Neural progenitor cell (in vitro differentiated cells): Measurements from ENCODE around the gene BDKRB2. TPM values are rescaled to one million over a fixed set of nuclear protein-coding genes. Genes with fewer than 3 reads are reported as not detected.
A peak's percentile ranks its signal among the peaks of the same experiment; 100 is the strongest.

Source experiments
- DNase-seq: peaks from one replicate; pipeline ENCODE4 v3.0.0-alpha.2; 2016; ENCODE audit warnings: low spot score
- H2AFZ ChIP-seq: fragments of 200-600 bp; sonication (generic); replicated peaks from 2 replicates; pipeline ENCODE4 v1.6.1; 2016; ENCODE audit warnings: antibody characterized with exemption
- H3F3A ChIP-seq: fragments of 200-600 bp; sonication (generic); 2 replicates; pipeline ENCODE4 v1.6.1; 2016; ENCODE audit warnings: antibody characterized with exemption, low read depth
- H3K27ac ChIP-seq: fragments of 200-600 bp; sonication (generic); 2 replicates; pipeline ENCODE4 v1.5.1; 2016; ENCODE audit warnings: mild to moderate bottlenecking
- H3K27me3 ChIP-seq: fragments of 200-600 bp; sonication (generic); 2 replicates; pipeline ENCODE4 v1.6.1; 2016; ENCODE audit warnings: mild to moderate bottlenecking, moderate library complexity
- H3K36me3 ChIP-seq: fragments of 200-600 bp; sonication (generic); 2 replicates; pipeline ENCODE4 v1.5.1; 2016
- H3K4me1 ChIP-seq: fragments of 200-600 bp; sonication (generic); 2 replicates; pipeline ENCODE4 v1.6.1; 2016; ENCODE audit warnings: mixed run types
- H3K4me2 ChIP-seq: fragments of 200-600 bp; sonication (generic); 2 replicates; pipeline ENCODE4 v1.6.1; 2016
- H3K4me3 ChIP-seq: fragments of 200-600 bp; sonication (generic); 2 replicates; pipeline ENCODE4 v1.5.1; 2016
- H3K79me2 ChIP-seq: fragments of 200-600 bp; sonication (generic); 2 replicates; pipeline ENCODE4 v1.6.1; 2016; ENCODE audit warnings: low read depth
- H3K9ac ChIP-seq: fragments of 200-600 bp; sonication (generic); 2 replicates; pipeline ENCODE4 v1.6.1; 2016
- H3K9me3 ChIP-seq: fragments of 200-600 bp; sonication (generic); 2 replicates; pipeline ENCODE4 v1.5.1; 2016; ENCODE audit warnings: low read depth
- H4K20me1 ChIP-seq: fragments of 200-600 bp; sonication (generic); 2 replicates; pipeline ENCODE4 v1.6.1; 2016; ENCODE audit warnings: low read depth
- H3K27ac Mint-ChIP-seq: 3 replicates; pipeline ENCODE4 v1.8.0; 2021; ENCODE audit warnings: mixed read lengths
- H3K27me3 Mint-ChIP-seq: 2 replicates; pipeline ENCODE4 v1.8.0; 2022; ENCODE audit warnings: low read depth, mild to moderate bottlenecking, inconsistent platforms, moderate library complexity, mixed read lengths; ENCODE audit not compliant: insufficient read depth
- H3K36me3 Mint-ChIP-seq: 3 replicates; pipeline ENCODE4 v1.8.0; 2021; ENCODE audit warnings: mixed read lengths
- H3K4me1 Mint-ChIP-seq: 3 replicates; pipeline ENCODE4 v1.8.0; 2021; ENCODE audit warnings: mixed read lengths
- H3K4me3 Mint-ChIP-seq: 3 replicates; pipeline ENCODE4 v1.8.0; 2021; ENCODE audit warnings: mild to moderate bottlenecking, moderate library complexity, mixed read lengths
- H3K9me3 Mint-ChIP-seq: 3 replicates; pipeline ENCODE4 v1.8.0; 2020; ENCODE audit warnings: mixed read lengths
- EZH2 ChIP-seq: fragments of 200-600 bp; sonication (generic); IDR thresholded peaks from 2 replicates; pipeline ENCODE4 v1.6.1; 2017; ENCODE audit warnings: antibody characterized with exemption, mild to moderate bottlenecking, moderate library complexity
- EZH2phosphoT487 ChIP-seq: fragments of 200-600 bp; sonication (generic); IDR thresholded peaks from 2 replicates; pipeline ENCODE4 v1.6.1; 2017; ENCODE audit warnings: antibody characterized with exemption
- total RNA-seq: library from RNA; depleted of rRNA; stranded (reverse); fragments of >200 nt; gene quantifications from 2 replicates; pipeline ENCODE4 v1.2.3, GENCODE V29; 2015; ENCODE audit warnings: low replicate concordance
- TF ChIP-seq, protein P1 (sequence below): fragments of 200-600 bp; sonication (generic); IDR thresholded peaks from 2 replicates; pipeline ENCODE4 v1.5.1; 2017; ENCODE audit warnings: antibody characterized with exemption, mild to moderate bottlenecking

BDKRB2 gene
- total RNA-seq, 1 donor from 2014 or later, result 0.37 TPM

DNA sequence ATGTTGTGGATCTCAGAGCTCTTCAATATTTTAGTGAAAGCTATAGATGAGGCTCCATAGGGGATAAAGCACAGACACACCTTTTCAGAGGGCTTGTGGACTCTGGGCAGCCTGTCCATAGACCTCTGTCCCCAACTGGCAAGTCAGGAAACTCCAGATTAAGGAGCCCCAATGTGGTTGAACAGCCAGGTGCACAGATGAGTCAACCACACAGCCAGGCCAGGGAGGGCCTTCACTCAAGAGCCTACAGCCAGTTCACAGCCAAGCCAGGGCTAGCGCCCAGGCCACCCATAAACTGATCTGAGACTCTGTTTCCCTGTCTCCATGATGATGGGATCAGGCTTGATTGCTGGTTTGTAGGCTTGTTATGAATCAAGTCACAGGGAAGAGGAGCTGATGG is 1.0 kb upstream of the BDKRB2 start:
- Histone ChIP-seq H3K4me3 (no peak overlapping the region), H3K36me3 (no peaks in the 10 kb centered on the region), H3K27me3 (peaks cover 31% of the 10 kb centered on the region), H3K9me3 (no peaks in the 10 kb centered on the region), H4K20me1 (no peaks in the 10 kb centered on the region), H3K4me1 (peaks cover 10% of the 10 kb centered on the region), H2AFZ (peak overlapping the region; percentile 74), H3K79me2 (no peaks in the 10 kb centered on the region), H3K9ac (no peak overlapping the region), H3K4me2 (peak overlapping the region; percentile 75), H3F3A (no peaks in the 10 kb centered on the region), H3K27ac (no peak overlapping the region)
- Mint-ChIP-seq H3K36me3 (no peaks in the 10 kb centered on the region), H3K9me3 (no peaks in the 10 kb centered on the region), H3K4me3 (no peak overlapping the region), H3K27ac (no peak overlapping the region), H3K27me3 (peaks cover 8% of the 10 kb centered on the region), H3K4me1 (peaks cover 13% of the 10 kb centered on the region)
- TF ChIP-seq, protein P1, sequence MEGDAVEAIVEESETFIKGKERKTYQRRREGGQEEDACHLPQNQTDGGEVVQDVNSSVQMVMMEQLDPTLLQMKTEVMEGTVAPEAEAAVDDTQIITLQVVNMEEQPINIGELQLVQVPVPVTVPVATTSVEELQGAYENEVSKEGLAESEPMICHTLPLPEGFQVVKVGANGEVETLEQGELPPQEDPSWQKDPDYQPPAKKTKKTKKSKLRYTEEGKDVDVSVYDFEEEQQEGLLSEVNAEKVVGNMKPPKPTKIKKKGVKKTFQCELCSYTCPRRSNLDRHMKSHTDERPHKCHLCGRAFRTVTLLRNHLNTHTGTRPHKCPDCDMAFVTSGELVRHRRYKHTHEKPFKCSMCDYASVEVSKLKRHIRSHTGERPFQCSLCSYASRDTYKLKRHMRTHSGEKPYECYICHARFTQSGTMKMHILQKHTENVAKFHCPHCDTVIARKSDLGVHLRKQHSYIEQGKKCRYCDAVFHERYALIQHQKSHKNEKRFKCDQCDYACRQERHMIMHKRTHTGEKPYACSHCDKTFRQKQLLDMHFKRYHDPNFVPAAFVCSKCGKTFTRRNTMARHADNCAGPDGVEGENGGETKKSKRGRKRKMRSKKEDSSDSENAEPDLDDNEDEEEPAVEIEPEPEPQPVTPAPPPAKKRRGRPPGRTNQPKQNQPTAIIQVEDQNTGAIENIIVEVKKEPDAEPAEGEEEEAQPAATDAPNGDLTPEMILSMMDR, result no peak
- TF ChIP-seq EZH2 (no peak), EZH2phosphoT487 (no peak)
- DNase-seq, result no peak

DNA sequence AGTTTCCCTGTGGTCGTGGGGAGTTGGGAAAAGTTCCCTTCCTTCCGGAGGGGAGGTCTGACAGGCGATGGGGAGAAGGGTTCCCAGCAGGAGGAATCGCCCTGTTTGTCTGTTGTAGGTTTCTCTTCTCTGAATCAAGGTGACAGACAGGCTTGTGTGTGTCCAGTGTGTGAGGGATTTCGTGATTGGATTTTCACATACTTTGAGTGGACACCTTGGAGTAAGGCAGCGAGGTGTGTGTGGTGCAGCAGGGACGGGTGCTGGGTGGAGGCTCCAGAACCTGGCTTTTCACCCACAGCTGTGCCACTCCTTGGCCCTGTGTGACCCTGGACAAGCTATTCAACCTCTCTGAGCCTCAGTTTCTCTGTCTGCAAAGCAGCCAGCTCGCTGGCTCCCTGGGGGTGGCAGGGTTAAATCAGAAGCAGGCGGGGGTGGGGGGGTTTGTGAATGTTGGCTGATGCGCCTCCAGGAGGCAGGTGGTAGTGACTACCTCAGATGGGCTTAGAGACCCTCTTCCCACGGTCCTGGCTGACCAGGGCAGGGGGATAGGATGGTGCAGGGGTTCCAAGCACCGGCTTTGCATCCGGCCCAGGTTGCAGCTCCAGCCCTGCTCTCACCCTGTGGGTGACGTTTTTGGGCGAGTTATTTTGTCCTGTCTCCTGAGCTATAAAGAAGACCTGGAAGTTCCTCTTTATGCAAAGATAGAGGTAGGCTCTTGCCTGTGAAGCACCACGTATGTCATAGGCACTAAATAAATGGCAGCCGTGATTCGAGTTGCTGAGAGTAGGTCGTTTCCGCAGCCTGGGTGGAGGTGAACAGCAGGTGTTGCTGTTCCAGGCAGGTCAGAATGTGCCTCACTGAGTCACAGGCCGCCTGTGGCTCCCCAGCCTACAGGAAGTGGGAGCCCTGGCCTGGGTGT is 679 bp downstream of the BDKRB2 start:
- no peak for DNase-seq
- H3K36me3 Mint-ChIP-seq, result no peaks in the 10 kb centered on the region

DNA sequence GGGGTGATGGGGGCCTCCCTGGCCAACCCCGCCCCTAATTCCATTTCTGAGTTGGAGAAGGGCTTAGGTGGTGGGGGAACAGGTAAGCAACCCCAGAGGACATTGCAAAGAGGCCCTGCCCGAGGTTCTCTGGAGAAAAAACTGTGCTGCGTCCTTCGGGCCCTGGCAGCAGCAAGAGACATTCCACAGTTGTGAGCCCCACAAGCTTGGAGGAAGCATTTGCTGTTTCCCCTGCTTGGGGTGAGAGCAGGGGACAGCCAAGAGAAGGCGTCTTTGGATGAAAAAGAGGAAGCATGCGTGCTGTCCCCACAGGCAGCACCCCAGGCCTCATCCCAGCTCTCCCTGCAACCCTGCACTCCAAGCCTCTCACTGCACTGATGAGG is 1.3 kb downstream of the BDKRB2 start:
- H3K4me3 ChIP-seq, result no peak overlapping the region
- H3K9ac ChIP-seq, result no peak overlapping the region
- Mint-ChIP-seq H3K27me3 (peaks cover 8% of the 10 kb centered on the region), H3K4me1 (peaks cover 13% of the 10 kb centered on the region), H3K36me3 (no peaks in the 10 kb centered on the region), H3K9me3 (no peaks in the 10 kb centered on the region), H3K4me3 (peak overlapping the region; percentile 55), H3K27ac (no peak overlapping the region)
- H3K4me2 ChIP-seq, result no peak overlapping the region
- H3K9me3 ChIP-seq, result no peaks in the 10 kb centered on the region
- no peak overlapping the region for H2AFZ ChIP-seq
- no peak for TF ChIP-seq EZH2
- no peak for TF ChIP-seq EZH2phosphoT487
- TF ChIP-seq, protein P1, result no peak
- no peak overlapping the region for H3K27ac ChIP-seq
- H3K79me2 ChIP-seq, result no peaks in the 10 kb centered on the region
- DNase-seq, result no peak
- H3K27me3 ChIP-seq, result peaks cover 31% of the 10 kb centered on the region
- H3K4me1 ChIP-seq, result peaks cover 10% of the 10 kb centered on the region
- no peaks in the 10 kb centered on the region for H4K20me1 ChIP-seq
- no peaks in the 10 kb centered on the region for H3K36me3 ChIP-seq
- no peaks in the 10 kb centered on the region for H3F3A ChIP-seq

More for the DNA sequence above, 679 bp downstream of the BDKRB2 start:
- peaks cover 31% of the 10 kb centered on the region for H3K27me3 ChIP-seq
- H3K9me3 ChIP-seq, result no peaks in the 10 kb centered on the region
- H3K4me3 ChIP-seq, result peak overlapping the region; percentile 46
- H4K20me1 ChIP-seq, result no peaks in the 10 kb centered on the region
- H3K36me3 ChIP-seq, result no peaks in the 10 kb centered on the region
- no peaks in the 10 kb centered on the region for H3K9me3 Mint-ChIP-seq
- H3K27ac Mint-ChIP-seq, result no peak overlapping the region
- H2AFZ ChIP-seq, result peak overlapping the region; percentile 74
- H3K4me3 Mint-ChIP-seq, result peak overlapping the region; percentile 75
- H3F3A ChIP-seq, result no peaks in the 10 kb centered on the region
- H3K9ac ChIP-seq, result no peak overlapping the region
- no peak overlapping the region for H3K27ac ChIP-seq
- no peaks in the 10 kb centered on the region for H3K79me2 ChIP-seq
- H3K4me2 ChIP-seq, result peak overlapping the region; percentile 75
- H3K4me1 ChIP-seq, result peaks cover 10% of the 10 kb centered on the region
- peaks cover 8% of the 10 kb centered on the region for H3K27me3 Mint-ChIP-seq
- TF ChIP-seq EZH2phosphoT487, result no peak
- TF ChIP-seq, protein P1, result no peak
- no peak for TF ChIP-seq EZH2
- H3K4me1 Mint-ChIP-seq, result peaks cover 13% of the 10 kb centered on the region
